ENCODE data around the gene AUTS2. TPM values are rescaled to one million over a fixed set of nuclear protein-coding genes. Genes with fewer than 3 reads are reported as not detected.

The AUTS2 gene
- total and polyA plus RNA-seq, 10 donors, result 6.1 to 54.8 (median 29.1) TPM

- no peak for DNase-seq
- Histone ChIP-seq H3K4me1 (peaks cover 0 to 16% (median 3%) of the 10 kb centered on the region in 6 donors), H3K4me3 (no peak overlapping the region), H3K27me3 (replicated peaks in 1 of 7) (no peaks in the 10 kb centered on the region), H3K27ac (no peak overlapping the region), H3K36me3 (no peaks in the 10 kb centered on the region), H3K9me3 (no peaks in the 10 kb centered on the region)
- intact Hi-C loops (cut with DNase I; ENCODE audit: low total_unique reads), result no loop called here
- WGBS, 5 donors, result 75 to 82% (median 81%) methylated on average over 8 of the region's 8 CpGs
- TF ChIP-seq POLR2AphosphoS5 (IDR thresholded peaks at IDR 0.05), result no peak
- TF ChIP-seq CTCF (IDR thresholded peaks at IDR 0.05 in 8 of 11, conservative IDR thresholded peaks at IDR 0.05 in 3 of 11), result no peak
- TF ChIP-seq POLR2A (IDR thresholded peaks at IDR 0.05), result no peak
Measured at GRCh38 chr7:70354409-70355169, 756.3 kb downstream of the AUTS2 start.

- peaks cover 0 to 16% (median 3%) of the 10 kb centered on the region in 6 donors for H3K4me1 ChIP-seq
- H3K36me3 ChIP-seq, result no peaks in the 10 kb centered on the region
- H3K27ac ChIP-seq, result no peak overlapping the region
- H3K9me3 ChIP-seq, result no peaks in the 10 kb centered on the region
- H3K4me3 ChIP-seq, result no peak overlapping the region
- intact Hi-C loops (cut with DNase I; ENCODE audit: low total_unique reads), result no loop called here
- 72 to 85% (median 82%) methylated on average over 10 of the region's 10 CpGs for WGBS, 5 donors
- H3K27me3 ChIP-seq (replicated peaks in 1 of 7), result no peaks in the 10 kb centered on the region
- no peak for DNase-seq
- TF ChIP-seq POLR2A (IDR thresholded peaks at IDR 0.05) (no peak), POLR2AphosphoS5 (IDR thresholded peaks at IDR 0.05) (no peak), CTCF (IDR thresholded peaks at IDR 0.05 in 8 of 11, conservative IDR thresholded peaks at IDR 0.05 in 3 of 11) (no peak)
Measured at GRCh38 chr7:70355198-70356020, 757.1 kb downstream of the AUTS2 start.

GRCh38 chr7:70356085-70356786 is 758.0 kb downstream of the AUTS2 start:
- intact Hi-C loops (cut with DNase I; ENCODE audit: low total_unique reads), result no loop called here
- 92 to 96% (median 95%) methylated on average over 1 of the region's 1 CpG for WGBS, 5 donors
- Histone ChIP-seq H3K9me3 (no peaks in the 10 kb centered on the region), H3K4me1 (peaks cover 0 to 16% (median 3%) of the 10 kb centered on the region in 6 donors), H3K36me3 (no peaks in the 10 kb centered on the region), H3K27me3 (replicated peaks in 1 of 7) (no peaks in the 10 kb centered on the region), H3K27ac (no peak overlapping the region), H3K4me3 (no peak overlapping the region)
- TF ChIP-seq CTCF (IDR thresholded peaks at IDR 0.05 in 8 of 11, conservative IDR thresholded peaks at IDR 0.05 in 3 of 11), result no peak
- no peak for TF ChIP-seq POLR2A (IDR thresholded peaks at IDR 0.05)
- TF ChIP-seq POLR2AphosphoS5 (IDR thresholded peaks at IDR 0.05), result no peak
- no peak for DNase-seq

Data from spleen (tissue), 11 donors.